GM21526 (cell line): Measurements from ENCODE around the gene PTPRQ.
"Not testable (repeated sequence)": the region's sequence is repeated elsewhere in the genome, so short reads cannot be mapped to it uniquely, and the experiment has no call there.

ENCODE experiments used
- ATAC-seq: cut with Tn5 transposase; IDR thresholded peaks from one replicate; pipeline ENCODE4 v1.9.1; 2021; ENCODE audit warnings: moderate library complexity; ENCODE audit not compliant: unreplicated experiment, low FRiP score

The PTPRQ gene

DNA sequence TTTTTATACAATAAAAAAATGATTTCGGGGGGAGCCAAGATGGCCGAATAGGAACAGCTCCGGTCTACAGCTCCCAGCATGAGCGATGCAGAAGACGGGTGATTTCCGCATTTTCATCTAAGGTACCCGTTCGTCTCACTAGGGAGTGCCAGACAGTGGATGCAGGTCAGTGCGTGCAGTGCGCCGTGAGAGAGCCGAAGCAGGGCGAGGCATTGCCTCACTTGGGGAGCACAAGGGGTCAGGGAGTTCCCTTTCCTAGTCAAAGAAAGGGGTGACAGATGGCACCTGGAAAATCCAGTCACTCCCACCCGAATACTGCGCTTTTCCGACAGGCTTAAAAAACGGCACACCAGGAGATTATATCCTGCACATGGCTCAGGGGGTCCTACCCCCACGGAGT is 17.8 kb downstream of the PTPRQ start:
- not testable (repeated sequence) for ATAC-seq

DNA sequence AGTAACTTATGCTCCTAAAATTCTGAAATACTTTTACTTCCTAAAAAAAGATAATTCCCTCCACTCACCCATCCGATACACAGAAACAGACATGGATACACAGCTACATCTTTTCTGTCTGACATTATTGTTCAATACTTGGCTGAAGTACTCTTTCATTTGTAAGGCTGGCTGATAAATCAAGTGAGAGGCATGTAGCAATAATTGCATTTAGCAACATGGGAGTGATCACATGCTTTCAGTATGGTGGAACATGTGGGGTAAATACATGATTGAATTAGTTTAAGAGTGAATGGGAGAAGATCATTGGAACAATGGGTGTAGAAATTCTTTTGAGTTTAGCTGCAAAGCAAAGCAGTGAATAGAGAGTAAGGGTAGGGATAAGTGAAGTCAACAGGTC is 25.6 kb downstream of the PTPRQ start:
- ATAC-seq: no peak

- ATAC-seq: no peak
Measured at GRCh38 chr12:80470403-80470802, 26.4 kb downstream of the PTPRQ start.

DNA sequence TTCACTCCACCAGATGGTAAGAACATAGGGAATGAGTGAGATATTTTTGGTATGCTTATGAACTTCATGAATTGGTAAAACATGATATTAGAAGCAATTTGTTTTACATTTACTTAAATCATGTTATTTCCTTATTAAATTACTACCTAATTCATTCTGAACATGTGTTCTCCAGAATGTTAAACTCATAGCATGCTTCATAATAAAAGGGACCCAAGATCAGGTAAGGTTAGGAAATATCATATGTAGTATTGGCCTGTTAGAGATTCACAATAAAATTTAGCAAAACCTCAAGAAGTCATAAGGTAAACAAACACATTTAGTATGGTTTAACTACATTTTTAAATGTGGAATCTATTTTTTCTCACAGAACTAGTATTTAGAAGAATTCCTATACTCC is 28.2 kb downstream of the PTPRQ start:
- no peak for ATAC-seq

DNA sequence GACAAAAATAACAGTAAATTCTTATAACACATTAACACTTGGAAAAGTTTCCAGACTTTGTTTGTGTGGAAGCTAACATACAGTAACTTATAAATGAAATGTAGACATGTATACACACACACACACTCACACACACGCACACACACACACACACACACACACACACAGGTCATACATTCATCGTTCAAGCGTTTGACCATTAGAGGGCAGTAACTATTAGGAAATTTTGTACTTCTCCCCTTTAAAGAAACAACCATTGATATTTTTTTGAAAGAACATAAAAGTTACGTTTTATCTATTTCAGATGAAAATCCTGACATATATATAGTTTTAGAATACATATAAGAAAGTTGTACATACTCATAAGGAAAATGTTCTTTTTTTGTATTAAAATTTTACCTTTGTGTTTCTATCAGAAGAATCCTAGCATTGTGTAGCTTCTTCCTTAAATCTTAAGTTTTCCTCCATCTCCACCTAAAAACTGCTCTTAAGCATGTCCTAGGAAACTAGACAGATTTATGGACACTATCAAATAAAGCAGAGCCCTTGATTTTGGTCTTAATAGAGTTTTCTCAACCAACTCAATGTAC is 29.0 kb downstream of the PTPRQ start:
- ATAC-seq: peak; percentile 80

DNA sequence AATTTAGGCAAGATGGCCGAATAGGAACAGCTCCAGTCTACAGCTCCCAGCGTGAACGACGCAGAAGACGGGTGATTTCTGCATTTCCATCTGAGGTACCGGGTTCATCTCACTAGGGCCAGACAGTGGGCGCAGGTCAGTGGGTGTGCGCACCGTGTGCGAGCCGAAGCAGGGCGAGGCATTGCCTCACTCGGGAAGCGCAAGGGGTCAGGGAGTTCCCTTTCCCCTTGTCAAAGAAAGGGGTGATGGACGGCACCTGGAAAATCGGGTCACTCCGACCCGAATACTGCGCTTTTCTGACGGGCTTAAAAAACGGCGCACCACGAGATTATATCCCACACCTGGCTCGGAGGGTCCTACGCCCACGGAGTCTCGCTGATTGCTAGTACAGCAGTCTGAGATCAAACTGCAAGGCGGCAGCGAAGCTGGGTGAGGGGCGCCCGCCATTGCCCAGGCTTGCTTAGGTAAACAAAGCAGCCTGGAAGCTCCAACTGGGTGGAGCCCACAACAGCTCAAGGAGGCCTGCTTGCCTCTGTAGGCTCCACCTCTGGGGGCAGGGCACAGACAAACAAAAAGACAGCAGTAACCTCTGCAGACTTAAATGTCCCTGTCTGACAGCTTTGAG is 33.6 kb downstream of the PTPRQ start:
- ATAC-seq: not testable (repeated sequence)

GRCh38 chr12:80484746-80485145 is 40.7 kb downstream of the PTPRQ start:
- no peak for ATAC-seq

DNA sequence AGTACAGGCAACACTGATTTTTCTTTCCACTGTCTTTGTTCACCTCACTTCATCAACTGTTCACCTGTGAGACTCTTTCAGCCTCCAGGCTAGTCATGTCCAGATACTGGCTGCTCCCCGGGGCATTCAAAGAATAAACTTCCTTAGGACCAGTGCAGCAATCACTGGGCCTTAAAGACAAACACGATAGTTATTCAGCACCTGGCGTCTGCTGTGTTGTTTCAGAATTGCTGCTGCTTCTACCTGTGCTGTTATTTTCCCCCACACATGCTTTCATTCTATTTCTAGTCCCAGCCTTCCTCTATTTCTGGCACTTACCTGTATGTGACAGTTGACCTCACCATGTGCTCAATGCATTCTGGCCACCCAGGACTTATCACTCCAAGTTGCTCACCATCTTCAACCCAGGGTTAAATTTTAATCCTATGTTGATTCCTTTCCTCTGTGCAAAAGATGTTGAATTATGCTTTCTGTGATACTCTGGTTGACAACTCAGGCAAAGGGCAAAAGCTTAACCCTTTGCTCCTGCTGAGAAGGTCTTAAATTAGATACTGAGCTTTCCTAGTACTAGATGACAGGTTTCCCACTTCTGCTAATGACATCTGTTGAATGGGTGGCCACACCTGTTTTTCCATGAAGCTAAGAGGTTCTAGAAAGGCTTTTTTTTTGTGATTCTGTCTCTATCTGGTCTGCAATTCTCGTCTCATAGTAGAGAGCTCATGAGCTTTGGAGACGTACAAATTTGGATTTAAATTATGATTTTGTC is 41.4 kb downstream of the PTPRQ start:
- ATAC-seq: peak; percentile 89

GRCh38 chr12:80490329-80490728 is 46.3 kb downstream of the PTPRQ start:
- no peak for ATAC-seq

DNA sequence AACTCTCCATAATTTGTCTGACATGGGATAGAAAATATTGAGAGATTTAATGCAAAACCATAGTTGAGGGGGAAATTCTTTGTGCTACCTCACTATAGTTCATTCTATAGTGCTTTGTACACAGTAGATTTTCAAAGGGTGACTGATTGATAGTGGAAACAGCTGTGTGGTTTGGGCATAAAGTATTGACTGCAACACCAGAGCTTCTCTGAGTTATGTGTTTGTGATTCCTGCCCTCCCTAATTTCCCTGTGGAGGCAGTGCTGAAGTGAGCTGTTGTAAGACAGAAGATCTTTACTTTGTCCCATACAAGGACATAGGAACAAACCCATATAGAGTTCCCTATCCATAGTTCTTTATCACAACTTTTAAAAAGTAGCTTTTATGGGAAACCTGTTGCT is 47.1 kb downstream of the PTPRQ start:
- ATAC-seq: no peak

DNA sequence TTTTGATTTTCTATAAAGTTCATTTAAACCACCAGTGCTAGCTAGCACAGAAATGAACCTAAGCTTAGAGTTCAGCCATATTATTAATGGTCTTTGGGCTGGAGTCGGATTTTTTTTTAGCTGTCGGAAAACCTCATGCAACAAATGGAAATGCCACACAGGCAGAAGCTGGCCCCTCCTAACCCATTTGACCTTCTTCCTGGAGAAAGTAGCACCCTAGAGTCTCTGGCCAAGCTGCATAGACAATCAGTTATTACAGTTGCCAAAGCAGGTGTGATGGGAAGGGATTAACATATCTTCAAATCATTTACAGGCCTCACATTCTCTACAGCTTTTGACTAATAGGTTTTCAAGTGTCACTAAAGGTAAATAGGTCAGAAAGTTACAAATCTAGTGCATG is 49.4 kb downstream of the PTPRQ start:
- no peak for ATAC-seq

GRCh38 chr12:80494836-80495235 is 50.8 kb downstream of the PTPRQ start:
- no peak for ATAC-seq

DNA sequence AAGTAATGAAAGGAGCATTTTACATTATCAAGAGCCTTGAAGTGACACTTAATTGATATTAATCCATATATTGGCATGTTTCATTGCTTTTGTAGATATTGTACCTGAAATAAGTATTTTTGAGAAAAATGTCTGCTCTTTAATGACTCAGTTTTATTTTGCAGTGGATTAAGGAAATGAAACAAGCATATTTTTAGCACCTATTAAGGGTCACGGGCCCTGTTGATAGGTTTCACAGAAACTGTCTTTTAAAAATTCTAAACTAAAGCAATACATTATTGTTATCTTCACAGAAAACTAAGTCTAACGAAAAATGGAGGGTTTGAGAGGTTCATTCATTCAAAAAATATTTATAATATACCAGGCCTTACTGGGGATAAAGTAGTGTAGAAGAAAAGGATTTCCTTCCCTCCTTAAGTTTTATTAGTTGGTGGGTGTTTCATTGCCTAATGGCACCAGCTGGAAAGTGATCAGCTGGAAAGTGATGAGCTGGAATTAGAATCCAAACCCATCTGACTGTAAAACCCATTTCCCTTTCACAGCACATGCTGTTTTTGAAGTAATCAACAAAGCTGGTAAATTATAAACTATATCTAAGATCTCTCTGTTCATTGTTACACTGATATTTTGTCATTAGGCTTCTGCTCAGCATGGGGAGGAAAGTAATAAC is 54.2 kb downstream of the PTPRQ start:
- ATAC-seq: no peak

GRCh38 chr12:80504389-80505163 is 60.5 kb downstream of the PTPRQ start:
- peak; percentile 80 for ATAC-seq

GRCh38 chr12:80509781-80510556 is 65.9 kb downstream of the PTPRQ start:
- ATAC-seq: no peak

DNA sequence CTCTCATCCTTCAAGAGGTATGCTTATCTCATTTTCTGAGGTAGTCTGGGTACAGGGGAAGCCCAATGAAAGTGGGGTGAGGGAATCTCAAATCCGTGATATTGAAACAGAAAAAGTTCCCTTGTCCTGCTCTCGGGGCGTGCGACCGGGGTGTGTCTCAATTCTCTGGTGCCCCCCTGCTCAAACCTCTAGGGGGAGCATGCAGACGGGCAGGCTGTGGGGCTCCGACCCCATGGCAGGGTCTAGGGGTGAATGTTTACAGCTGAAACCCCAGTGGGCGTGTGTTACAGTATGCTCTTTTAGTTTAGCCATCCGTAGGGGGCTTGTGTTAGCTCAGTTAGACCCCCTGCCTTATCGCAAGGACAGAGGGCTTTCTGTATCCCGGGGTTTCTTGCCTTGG is 68.7 kb downstream of the PTPRQ start:
- no peak for ATAC-seq

- no peak for ATAC-seq
Measured at GRCh38 chr12:80513211-80513610, 69.2 kb downstream of the PTPRQ start.

DNA sequence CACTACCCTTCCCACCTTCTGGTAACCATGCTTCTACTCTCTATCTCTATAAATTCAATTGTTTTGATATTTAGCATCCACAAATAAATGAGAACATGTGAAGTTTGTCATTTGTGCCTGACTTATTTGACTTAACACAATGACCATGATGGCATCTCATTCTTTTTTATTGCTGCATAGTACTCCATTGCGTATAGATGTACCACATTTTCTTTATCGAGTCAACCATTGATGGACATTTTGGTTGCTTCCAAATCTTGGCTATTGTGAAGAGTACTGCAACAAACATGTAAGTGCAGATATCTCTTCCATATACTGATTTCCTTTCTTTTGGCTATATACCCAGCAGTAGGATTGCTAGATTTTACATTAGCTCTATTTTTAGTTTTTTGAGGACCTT is 73.6 kb downstream of the PTPRQ start:
- no peak for ATAC-seq

DNA sequence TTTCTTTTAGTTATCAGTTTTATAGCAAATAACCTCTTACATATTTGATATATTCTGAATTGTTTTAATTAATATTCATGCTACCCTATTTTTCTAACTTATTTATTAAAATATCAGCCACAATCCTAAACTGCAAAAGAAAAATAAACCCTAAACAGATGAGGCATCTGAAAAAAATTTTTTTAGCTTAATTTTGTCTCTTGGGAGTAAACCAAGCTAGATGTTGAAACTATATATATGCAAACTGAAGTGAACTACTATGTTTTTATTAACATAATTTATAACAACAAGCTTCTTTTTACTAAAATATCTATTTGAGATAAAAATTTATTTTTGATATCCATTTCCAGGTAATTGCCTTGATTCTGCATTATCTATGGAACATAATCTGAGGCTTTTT is 87.6 kb downstream of the PTPRQ start:
- ATAC-seq: no peak

GRCh38 chr12:80539029-80539428 is 95.0 kb downstream of the PTPRQ start:
- no peak for ATAC-seq
